Measurements from ENCODE around the gene LRP3.
"Not testable (repeated sequence)": the region's sequence is repeated elsewhere in the genome, so short reads cannot be mapped to it uniquely, and the experiment has no call there.

The LRP3 gene, protein sequence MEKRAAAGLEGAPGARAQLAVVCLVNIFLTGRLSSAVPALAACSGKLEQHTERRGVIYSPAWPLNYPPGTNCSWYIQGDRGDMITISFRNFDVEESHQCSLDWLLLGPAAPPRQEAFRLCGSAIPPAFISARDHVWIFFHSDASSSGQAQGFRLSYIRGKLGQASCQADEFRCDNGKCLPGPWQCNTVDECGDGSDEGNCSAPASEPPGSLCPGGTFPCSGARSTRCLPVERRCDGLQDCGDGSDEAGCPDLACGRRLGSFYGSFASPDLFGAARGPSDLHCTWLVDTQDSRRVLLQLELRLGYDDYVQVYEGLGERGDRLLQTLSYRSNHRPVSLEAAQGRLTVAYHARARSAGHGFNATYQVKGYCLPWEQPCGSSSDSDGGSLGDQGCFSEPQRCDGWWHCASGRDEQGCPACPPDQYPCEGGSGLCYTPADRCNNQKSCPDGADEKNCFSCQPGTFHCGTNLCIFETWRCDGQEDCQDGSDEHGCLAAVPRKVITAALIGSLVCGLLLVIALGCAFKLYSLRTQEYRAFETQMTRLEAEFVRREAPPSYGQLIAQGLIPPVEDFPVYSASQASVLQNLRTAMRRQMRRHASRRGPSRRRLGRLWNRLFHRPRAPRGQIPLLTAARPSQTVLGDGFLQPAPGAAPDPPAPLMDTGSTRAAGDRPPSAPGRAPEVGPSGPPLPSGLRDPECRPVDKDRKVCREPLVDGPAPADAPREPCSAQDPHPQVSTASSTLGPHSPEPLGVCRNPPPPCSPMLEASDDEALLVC

DNA sequence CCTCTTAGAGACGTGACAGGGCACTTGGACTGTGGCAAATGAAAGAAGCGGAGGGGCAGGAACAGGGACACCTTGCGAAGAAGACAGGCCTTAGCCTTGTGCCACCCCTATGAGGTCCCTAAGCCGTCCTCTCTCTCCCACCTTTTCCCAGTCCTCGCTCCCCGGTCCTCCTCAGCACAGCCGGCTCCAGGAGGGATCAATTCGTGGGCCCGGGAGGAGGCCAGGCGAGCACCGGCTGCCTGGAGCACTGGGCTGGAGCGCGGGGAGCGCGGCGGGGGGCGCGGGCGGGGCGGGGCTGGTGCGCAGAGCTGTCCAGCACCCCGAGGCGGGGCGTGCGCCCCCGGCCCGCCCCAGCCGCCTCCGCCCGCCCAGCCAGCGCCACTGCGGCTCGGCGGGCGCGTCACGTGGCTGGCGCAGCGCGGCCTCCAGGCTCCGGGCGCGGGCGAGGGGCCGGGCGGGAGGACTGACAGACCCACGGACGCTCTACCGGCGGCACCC, at the start of gene LRP3:
Gene LRP3 (plus strand): TSS at position 466 of the 498 bp plus-strand sequence. CDS start 456 bp downstream, outside the sequence.
- no peak for DNase-seq

DNA sequence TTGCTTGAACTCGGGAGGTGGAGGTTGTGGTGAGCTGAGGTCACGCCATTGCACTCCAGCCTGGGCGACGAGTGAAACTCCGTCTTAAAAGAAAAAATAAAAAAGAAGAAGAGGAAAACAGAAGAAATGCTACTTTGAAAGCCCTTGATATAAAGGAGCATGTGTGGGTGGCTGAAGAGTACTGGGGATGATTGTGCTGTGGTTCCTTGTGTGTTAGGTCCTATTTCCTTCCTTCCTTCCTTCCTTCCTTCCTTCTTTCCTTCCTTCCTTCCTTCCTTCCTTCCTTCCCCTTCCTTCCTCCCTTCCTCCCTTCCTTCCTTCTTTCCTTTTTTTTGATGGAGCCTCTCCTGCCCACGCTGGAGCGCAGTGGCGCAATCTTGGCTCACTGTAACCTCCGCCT, 47.9 kb upstream of the LRP3 start:
- no peak for DNase-seq

DNA sequence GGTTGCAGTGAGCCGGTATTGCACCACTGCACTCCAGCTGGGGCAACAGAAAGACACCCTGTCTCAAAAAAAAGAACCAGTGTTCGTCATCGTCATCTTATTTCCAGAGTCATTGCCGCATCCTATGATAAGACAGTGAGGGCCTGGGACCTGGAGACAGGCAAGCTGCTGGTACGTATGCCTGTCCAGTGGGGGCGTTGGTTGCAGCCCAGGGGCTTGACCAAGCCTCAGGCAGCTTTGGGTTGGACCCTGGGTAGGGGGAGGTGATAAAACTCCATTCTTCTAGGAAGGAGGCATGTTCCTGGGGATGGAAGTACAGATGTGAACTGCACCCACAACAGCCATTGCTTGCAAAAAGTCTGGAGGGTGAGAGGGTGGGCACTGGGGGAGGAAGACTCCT, 46.6 kb upstream of the LRP3 start:
- DNase-seq, result no peak

DNA sequence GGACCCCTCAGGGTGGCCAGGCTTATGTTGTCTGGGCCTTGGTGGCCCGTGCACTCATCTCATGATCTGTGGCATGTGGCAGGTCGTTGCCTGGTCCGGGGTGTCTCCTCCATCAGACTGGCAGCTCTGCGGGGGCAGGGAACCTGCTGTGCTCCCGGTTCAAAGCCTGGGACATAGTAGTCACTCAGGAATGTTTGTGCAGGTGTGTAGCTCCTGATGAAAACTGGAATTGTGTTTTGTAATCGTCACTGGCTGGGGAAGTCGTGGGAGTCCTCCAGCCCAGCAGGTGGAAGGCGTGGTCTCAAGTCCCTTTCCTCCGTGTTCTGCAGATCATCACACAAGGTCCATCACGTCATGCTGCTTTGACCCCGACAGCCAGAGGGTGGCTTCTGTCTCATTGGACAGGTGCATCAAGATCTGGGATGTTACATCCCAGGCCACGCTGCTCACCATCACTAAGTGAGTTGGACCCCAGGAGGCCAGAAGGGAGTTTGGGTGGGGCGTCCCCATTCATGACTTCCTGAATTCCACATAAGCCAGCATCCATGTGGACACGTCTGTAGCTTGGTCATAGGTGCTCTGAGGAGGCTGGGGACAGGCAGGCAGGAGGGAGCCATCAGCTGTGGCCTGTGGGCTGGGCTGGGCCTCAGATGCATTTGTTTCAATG, 43.1 kb upstream of the LRP3 start:
- no peak for DNase-seq

DNA sequence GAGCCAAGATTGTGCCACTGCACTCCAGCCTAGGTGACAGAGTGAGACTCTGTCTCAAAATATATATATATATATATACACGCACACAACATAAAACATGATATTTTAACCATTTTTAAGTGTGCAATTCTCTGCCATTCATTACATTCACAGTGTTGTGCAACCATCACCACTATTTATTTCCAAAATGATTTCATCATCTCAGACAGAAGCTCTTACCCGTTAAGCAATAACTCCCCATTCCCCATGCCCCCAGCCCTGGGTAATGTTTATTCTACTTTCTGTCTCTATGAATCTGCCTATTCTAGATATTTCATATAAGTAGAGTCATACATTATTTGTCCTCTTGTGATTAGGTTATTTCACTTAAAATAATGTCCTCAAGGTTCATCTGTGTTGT, 42.0 kb upstream of the LRP3 start:
- no peak for DNase-seq

DNA sequence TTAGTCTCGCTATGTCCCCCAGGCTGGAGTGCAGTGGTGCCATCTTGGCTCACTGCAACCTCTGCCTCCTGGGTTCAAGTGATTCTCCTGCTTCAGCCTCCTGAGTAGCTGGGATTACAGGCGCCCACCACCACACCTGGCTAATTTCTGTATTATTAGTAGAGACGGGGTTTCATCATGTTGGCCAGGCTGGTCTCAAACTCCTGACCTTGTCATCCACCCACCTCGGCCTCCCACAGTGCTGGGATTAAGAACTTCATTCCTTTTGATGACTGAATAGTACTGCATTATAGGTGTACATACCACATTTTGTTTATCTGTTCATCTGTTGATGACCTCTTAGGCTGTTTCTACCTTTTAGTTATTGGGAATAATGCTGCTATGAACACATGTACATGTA, 41.5 kb upstream of the LRP3 start:
- DNase-seq, result not testable (repeated sequence)

DNA sequence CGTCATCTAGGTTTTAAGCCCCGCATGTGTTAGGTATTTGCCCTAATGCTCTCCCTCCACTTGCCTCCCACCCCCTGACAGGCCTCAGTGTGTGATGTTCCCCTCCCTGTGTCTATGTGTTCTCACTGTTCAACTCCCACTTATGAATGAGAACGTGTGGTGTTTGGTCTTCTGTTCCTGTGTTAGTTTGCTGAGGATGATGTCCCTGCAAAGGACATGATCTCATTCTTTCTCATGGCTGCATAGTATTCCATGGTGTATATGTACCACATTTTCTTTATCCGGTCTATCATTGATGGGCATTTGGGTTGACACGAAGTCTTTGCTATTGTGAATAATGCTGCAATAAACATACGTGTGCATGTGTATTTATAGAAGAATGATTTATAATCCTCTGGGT, 39.8 kb upstream of the LRP3 start:
- DNase-seq, result not testable (repeated sequence)

DNA sequence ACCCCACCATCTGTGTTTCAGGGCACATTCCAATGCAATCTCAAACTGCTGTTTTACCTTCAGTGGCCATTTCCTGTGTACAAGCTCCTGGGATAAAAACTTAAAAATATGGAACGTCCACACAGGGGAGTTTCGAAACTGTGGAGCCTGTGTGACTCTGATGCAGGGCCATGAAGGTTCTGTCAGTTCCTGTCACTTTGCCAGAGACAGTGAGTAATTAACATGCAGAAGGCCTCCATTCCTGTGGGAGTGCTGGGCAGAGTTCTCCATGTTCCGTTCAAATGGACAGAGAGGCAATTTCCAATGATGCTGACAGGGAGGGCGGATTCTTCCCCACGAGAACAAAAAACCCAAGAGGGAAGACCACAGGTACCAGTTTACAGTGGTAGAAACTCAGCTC, 37.8 kb upstream of the LRP3 start:
- DNase-seq, result no peak

DNA sequence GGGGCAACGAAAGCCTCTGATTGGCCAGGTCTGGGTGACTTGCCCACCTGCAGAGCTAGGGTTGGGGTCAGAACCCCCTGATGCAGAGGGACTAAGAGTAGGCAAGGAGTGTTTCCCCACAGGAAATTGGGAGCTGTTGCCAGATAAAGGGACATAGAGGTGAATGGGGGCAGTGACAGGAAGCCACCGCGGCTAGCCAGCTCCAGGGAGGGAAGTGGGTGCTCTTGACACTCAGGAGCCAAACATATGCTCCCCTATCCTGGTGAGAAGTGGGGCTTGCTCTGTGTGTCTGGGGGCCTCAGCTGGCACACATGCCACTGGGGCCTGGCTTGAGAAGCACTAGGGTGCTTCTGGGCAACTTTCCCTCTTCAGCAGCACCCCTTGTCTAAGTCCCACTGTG, 36.2 kb upstream of the LRP3 start:
- no peak for DNase-seq

DNA sequence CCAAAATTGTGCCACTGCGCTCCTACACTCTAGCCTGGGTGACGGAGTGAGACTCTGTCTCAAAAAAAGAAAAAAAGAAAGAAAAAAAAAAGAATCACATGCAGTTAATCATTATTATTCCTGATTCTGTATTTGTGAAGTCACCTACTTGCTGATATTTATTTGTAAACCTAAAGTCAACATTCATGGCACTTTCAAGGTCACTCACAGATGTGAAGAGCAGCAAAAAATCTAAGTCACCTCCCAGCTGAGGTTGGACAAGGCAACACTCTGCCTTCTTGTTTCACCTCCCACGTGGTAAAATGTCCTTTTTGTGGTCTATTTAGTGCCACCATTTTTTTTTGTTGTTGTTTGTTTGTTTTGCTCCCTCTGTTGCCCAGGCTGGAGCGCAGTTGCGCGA, 35.8 kb upstream of the LRP3 start:
- DNase-seq, result no peak

DNA sequence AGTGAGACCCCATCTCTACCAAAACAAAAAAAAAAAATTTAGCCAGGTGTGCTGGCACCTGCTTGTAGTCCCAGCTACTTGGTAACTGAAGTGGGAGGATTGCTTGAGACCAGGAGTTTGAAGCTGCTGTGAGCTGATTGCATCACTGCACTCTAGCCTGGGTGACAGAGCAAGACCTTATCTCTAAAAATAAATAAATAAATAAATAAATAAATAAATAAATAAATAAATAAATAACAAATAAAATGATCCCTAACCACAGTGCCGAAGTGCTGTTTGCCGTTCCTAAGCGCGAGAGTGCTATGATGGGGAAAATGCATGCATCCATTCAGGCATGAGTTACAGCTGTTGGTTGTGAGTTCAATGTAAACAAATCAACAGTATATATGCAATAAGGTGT, 35.0 kb upstream of the LRP3 start:
- DNase-seq, result no peak

DNA sequence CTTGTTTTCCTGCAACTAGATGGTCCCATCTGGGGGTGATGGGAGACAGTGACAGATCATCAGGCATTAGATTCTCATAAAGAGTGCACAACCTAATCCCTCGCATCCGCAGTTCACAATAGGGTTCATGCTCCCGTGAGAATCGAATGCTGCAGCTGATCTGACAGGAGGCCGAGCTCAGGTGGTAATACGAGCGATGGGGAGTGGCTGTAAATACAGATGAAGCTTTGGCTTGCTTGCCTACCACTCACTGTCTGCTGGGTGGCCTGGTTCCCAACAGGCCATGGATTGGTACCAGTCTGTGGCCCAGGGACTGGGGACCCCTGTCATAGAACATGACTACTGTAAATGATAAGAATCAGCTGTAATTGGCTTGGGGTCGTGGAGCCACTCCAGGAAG, 34.2 kb upstream of the LRP3 start:
- DNase-seq, result no peak

DNA sequence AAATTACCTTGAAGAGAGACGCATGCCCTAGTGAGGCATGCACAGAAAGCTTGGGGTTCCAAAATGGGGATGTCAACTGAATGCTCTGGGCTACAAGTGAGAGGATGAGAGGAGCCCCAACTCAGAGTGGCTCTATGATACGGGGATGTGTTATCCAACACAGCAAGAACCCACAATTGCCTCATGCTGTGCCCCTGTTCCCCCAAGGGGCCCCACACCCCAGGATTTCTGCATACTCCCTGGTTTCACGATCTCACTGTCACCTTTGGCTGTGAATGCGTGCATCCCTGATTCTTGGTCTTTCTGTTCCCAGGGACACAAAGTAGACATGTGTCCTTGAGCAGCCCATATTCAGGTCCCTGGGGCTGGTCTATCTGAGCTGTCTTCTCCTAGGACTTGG, 32.9 kb upstream of the LRP3 start:
- DNase-seq, result no peak

DNA sequence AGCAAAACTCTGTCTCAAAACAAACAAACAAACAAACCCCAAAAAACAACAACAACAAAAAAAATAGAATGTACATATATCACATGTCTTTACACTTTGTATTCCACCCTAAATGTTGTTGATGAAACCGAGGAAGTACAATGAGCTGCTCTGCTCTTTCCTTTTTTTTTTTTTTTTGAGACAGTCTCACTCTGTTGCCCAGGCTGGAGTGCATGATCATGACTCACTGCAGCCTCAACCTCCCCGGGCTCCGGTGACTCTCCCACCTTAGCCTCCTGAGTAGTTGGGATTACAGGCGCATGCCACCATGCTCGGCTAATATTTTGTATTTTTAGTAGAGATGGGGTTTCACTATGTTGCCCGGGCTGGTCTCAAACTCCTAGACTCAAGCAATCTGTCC, 30.6 kb upstream of the LRP3 start:
- DNase-seq, result no peak

DNA sequence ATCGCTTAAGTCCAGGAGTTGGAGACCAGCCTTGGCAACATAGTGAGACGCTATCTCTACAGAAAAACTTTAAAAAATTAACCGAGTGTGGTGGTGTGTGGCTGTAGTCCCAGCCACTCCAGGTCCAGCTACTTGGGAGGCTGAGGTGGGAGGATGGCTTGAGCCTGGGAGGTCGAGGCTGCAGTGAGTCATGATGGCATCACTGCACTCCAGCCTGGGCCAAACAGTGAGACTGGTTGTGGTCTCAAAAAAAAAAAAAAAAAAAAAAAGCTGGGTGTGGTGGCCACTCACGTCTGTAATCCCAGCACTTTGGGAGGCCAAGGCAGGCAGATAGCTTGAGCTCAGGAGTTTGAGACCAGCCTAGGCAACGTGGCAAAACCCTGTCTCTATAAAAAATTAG, 28.1 kb upstream of the LRP3 start:
- DNase-seq, result not testable (repeated sequence)

DNA sequence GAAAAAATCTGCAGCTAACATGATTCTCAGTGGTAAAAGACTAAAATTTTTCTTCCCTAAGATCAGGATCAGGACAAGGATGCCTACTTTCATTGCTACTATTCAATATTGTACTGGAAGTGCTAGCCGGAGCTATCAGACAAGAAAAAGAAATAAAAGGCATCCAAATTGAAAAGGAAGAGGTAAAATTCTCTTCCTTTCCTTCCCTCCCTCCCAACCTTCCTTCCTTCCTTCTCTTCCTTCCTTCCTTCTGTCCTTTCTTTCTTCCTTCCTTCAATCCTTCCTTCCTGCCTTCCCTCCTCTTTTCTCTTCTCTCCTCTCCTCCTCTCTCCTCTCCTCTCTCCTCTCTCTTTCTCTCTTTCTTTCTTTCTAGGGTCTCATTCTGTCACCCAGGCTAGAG, 26.7 kb upstream of the LRP3 start:
- DNase-seq, result no peak

DNA sequence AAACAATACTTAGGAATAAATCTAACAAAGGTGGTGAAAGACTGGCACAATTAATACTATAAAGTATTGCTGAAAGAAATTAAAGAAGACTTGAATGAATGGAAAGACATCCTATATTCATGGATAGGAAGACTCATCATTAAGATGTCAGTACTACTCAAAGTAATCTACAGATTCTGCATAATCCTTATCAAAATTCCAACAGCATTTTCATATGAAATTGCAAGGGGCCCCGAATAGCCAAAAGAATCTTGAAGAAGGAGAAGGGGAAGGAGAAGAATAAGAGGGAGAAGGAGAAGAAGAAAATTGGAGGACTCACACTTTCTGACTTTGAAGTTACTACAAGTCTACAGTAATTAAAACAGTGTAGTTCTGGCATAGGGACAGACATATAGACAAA, 25.6 kb upstream of the LRP3 start:
- DNase-seq, result no peak

DNA sequence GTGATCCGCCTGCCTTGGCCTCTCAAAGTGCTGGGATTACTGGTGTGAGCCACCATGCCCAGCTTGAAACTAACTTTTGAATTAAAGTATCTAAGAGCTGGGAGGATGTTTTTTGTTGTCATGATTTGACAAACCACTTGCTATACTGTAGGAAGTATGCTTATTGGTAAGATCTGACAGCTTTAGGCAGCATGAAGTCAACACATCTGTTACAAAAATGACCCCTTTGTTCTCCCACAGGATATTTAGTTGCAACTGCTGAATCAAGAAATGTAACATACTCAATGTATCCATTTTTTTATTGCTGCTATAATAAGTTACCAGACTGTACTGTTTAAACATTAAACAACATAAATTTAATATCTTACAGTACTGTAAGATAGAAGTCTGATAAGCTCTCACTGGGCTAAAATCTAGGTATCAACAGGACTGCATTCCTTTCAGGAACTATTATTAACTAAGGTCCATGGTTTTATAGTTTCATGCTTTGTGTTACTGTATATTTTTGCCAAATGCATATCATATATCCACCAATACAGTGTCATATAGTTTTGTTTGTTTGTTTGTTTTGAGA, 22.8 kb upstream of the LRP3 start:
- no peak for DNase-seq

DNA sequence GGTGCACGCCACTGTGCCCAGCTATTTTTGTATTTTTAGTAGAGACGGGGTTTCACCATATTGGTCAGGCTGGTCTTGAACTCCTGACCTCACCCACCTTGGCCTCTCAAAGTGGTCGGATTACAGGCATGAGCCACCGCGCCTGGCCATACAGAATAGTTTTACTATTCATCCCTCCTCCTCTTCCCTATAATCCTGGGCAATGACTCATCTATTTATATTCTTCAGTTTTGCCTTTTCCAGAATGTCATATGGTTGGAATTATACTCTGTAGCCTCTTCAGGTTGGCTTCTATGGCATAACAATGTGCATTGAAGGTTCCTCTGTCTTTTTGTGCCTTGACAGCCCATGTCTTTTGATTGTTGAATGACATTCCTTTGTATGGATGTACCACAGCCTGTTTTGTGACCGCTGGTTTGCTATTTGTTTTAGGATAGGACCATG, 22.2 kb upstream of the LRP3 start:
- DNase-seq, result no peak

DNA sequence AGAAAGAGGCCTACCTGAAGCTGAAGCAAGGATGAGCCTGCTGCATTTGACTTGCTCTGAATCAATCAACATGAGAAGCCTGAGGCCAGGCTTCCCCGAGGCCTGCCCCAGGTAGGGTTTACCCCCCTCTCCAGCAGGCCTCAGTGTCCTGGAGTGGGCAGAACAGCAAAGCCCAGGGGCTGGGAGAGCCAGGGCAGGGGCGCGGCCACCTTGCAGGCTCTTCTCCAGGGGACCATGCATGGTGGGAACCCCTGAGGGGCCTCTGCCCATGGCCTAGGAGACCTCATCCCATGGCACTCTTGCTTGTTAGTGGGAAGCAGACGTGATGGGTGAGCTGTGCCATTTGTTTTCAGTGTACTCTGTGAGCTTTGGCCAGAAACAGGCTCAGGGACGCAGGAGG, 19.9 kb upstream of the LRP3 start:
- no peak for DNase-seq

DNA sequence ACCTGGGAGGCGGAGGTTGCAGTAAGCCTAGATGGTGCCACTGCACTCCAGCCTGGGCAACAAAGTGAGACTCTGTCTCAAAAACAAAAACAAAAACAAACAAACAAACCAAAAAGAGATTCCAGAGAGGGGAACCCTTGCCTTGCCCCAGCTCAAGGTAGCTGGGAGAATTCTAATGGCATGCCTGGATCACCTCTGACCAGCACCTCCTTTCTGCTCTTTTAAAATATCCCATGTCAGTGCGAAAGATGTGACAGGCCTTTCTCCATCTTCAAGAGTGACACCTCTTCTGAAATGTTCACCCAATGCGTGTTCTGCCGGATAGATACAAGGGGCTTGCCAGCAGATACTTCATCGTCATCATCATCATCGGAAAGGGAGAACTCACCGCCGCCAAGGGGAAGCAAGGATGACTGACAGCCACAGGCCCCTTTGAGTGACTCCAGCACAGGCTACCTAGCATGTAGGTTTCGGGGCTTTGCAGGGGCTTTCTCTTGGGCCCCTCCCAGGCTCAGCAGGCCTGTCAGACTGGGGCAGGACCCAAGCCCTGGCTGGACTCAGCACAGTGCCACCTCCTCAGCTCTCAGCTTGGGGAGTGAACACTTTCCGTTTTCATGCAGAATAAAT, 18.9 kb upstream of the LRP3 start:
- DNase-seq, result no peak

DNA sequence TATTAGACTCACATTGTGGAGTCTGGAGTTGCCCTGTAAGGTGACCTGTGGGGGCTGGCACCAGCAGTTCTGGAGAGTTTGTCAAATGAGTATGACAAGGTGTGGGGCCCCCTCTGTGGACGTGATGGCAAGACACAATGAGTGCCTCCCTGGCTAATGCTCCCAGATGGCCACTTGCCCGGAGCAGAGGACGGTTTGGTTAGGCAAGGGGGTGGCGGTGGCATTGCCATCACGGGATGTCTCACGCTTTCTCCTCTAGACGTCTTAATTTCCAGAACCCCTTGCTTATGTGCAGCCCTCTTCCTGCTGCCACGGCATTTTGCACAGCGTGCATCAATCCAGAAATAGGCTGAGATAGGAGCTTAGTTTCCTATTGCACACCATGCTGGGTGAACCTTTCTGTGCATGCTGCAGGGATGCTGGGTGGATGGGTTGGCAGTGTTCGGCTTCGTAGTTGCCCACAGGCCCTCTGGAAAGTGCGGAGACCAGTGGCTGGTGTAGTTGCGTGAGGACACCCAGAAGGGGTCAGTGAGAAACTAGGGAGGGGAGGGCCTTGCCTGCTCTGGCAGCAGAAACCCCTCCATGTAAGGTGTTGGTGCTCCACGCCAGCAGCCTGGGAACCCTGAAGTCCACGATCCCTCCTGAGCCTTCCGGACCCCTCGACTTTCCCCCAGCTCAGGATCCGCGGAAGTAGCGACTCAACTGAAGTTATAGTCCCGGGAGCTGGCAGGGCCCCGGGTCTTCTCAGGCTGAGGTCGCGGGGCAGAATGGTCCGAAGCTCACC, 18.1 kb upstream of the LRP3 start:
- DNase-seq, result peak; percentile 18

Measured in NK-92 treated with Interleukin-12 subunit alpha and Interleukin-12 subunit beta, amount 100 ng/mL, for 24 hours (cell line).